Mesothelial cell of epicardium (in vitro differentiated cells): ENCODE results near the gene CCDC59. TPM values are rescaled to one million over a fixed set of nuclear protein-coding genes. Genes with fewer than 3 reads are reported as not detected.

Source experiments
- DNase-seq, 2 experiments: peaks; one replicate each; pipeline ENCODE4 v3.0.0; 2021; ENCODE audit warnings: low spot score in 2 of 2; ENCODE audit not compliant: unreplicated experiment in 2 of 2
- H3K27ac Mint-ChIP-seq: 2 replicates; pipeline ENCODE4 v1.8.0; 2021; ENCODE audit warnings: mixed read lengths
- H3K27me3 Mint-ChIP-seq: 2 replicates; pipeline ENCODE4 v1.8.0; 2021; ENCODE audit warnings: low read depth, mixed read lengths
- H3K36me3 Mint-ChIP-seq: 2 replicates; pipeline ENCODE4 v1.8.0; 2021; ENCODE audit warnings: mixed read lengths
- H3K4me1 Mint-ChIP-seq: 2 replicates; pipeline ENCODE4 v1.8.0; 2021; ENCODE audit warnings: mixed read lengths
- H3K4me3 Mint-ChIP-seq: 2 replicates; pipeline ENCODE4 v1.8.0; 2021; ENCODE audit warnings: mild to moderate bottlenecking, moderate library complexity, mixed read lengths
- H3K9me3 Mint-ChIP-seq: 2 replicates; pipeline ENCODE4 v1.8.0; 2021; ENCODE audit warnings: mixed read lengths
- total RNA-seq: library from RNA; stranded (reverse); gene quantifications from 3 replicates; pipeline ENCODE4 v1.2.1, GENCODE V29; 2021
- TF ChIP-seq, protein P1 (sequence below): fragments of 200-600 bp; sonication (generic); IDR thresholded peaks from one replicate; pipeline ENCODE4 v1.5.0; 2021; ENCODE audit warnings: antibody characterized with exemption; ENCODE audit not compliant: unreplicated experiment

The CCDC59 gene, protein sequence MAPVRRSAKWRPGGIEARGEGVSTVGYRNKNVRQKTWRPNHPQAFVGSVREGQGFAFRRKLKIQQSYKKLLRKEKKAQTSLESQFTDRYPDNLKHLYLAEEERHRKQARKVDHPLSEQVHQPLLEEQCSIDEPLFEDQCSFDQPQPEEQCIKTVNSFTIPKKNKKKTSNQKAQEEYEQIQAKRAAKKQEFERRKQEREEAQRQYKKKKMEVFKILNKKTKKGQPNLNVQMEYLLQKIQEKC
- total RNA-seq, result 43.7 to 48.9 TPM (median 47.9 TPM) in 3 replicates

- H3K27me3 Mint-ChIP-seq, result no peaks in the 10 kb centered on the region
- H3K4me1 Mint-ChIP-seq, result peaks cover 34% of the 10 kb centered on the region
- peaks cover 3% of the 10 kb centered on the region for H3K9me3 Mint-ChIP-seq
- H3K36me3 Mint-ChIP-seq, result peaks cover 17% of the 10 kb centered on the region
- peak within 1 kb of the TSS; percentile 99 for H3K4me3 Mint-ChIP-seq
- TF ChIP-seq, protein P1, sequence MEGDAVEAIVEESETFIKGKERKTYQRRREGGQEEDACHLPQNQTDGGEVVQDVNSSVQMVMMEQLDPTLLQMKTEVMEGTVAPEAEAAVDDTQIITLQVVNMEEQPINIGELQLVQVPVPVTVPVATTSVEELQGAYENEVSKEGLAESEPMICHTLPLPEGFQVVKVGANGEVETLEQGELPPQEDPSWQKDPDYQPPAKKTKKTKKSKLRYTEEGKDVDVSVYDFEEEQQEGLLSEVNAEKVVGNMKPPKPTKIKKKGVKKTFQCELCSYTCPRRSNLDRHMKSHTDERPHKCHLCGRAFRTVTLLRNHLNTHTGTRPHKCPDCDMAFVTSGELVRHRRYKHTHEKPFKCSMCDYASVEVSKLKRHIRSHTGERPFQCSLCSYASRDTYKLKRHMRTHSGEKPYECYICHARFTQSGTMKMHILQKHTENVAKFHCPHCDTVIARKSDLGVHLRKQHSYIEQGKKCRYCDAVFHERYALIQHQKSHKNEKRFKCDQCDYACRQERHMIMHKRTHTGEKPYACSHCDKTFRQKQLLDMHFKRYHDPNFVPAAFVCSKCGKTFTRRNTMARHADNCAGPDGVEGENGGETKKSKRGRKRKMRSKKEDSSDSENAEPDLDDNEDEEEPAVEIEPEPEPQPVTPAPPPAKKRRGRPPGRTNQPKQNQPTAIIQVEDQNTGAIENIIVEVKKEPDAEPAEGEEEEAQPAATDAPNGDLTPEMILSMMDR, result peak; percentile 98
- peak; percentile 95 to 98 for DNase-seq
- peak within 1 kb of the TSS; percentile 100 for H3K27ac Mint-ChIP-seq
These were observed at the start of gene CCDC59, which contains the start of gene METTL25 for GRCh38 chr12:82358200-82359114. CCDC59 (minus strand) TSS chr12:82358387; CDS start chr12:82358376, 11 bp downstream. METTL25 (plus strand) TSS chr12:82358529; CDS start chr12:82358566, 37 bp downstream.

- Mint-ChIP-seq H3K4me1 (peaks cover 20% of the 10 kb centered on the region), H3K27ac (no peak overlapping the region), H3K27me3 (no peaks in the 10 kb centered on the region), H3K9me3 (peaks cover 3% of the 10 kb centered on the region), H3K4me3 (no peak overlapping the region), H3K36me3 (peaks cover 4% of the 10 kb centered on the region)
- DNase-seq, result no peak
- TF ChIP-seq, protein P1, result no peak
These were observed 49.3 kb upstream of the CCDC59 start for GRCh38 chr12:82407481-82407880.

DNA sequence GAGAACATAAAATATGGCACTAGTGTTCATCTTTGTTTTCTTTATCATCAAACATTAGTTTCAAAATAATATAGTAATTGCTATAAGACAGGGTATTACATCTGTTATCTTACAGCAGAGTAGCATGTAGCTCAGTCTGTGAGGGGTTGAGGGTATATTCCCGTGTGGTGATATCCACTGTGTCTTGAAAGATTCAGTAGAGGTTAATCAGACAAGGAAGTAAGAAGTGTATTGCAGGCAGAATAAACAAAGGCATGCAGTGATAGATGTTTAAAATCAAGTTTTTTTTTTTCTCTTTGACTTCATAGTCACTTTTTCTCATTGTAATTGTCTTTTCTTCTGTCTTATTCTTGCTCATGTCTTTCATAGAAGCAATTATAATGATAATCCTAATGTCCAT is 48.5 kb upstream of the CCDC59 start:
- H3K27me3 Mint-ChIP-seq, result no peaks in the 10 kb centered on the region
- no peak for DNase-seq
- H3K27ac Mint-ChIP-seq, result peak overlapping the region; percentile 13
- H3K9me3 Mint-ChIP-seq, result peaks cover 3% of the 10 kb centered on the region
- peaks cover 18% of the 10 kb centered on the region for H3K4me1 Mint-ChIP-seq
- peaks cover 4% of the 10 kb centered on the region for H3K36me3 Mint-ChIP-seq
- H3K4me3 Mint-ChIP-seq, result no peak overlapping the region
- TF ChIP-seq, protein P1, result no peak

GRCh38 chr12:82400819-82401218 is 42.6 kb upstream of the CCDC59 start:
- TF ChIP-seq, protein P1, result no peak
- H3K27me3 Mint-ChIP-seq, result no peaks in the 10 kb centered on the region

DNA sequence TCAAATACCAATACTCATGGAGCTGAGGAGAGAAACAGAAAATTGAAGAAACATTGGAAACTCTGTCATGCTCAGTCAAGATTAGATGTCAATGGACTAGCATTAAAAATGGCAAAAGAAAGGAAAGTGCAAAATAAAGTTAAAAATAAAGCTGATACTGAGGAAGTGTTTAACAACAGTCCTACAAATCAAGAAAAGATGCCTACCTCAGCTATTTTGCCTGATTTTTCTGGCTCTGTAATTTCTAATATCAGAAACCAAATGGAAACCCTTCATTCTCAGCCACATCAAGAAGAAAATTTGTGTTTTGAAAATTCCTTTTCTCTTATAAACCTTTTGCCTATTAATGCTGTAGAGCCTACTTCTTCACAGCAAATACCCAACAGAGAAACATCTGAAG is 40.7 kb upstream of the CCDC59 start:
- no peaks in the 10 kb centered on the region for H3K27me3 Mint-ChIP-seq
- H3K36me3 Mint-ChIP-seq, result peaks cover 18% of the 10 kb centered on the region
- peaks cover 8% of the 10 kb centered on the region for H3K9me3 Mint-ChIP-seq
- H3K4me3 Mint-ChIP-seq, result no peak overlapping the region
- no peaks in the 10 kb centered on the region for H3K4me1 Mint-ChIP-seq
- TF ChIP-seq, protein P1, result no peak
- no peak overlapping the region for H3K27ac Mint-ChIP-seq
- DNase-seq, result no peak

More at GRCh38 chr12:82400819-82401218, 42.6 kb upstream of the CCDC59 start:
- Mint-ChIP-seq H3K27ac (no peak overlapping the region), H3K9me3 (peaks cover 7% of the 10 kb centered on the region), H3K36me3 (peaks cover 10% of the 10 kb centered on the region), H3K4me1 (no peaks in the 10 kb centered on the region), H3K4me3 (no peak overlapping the region)
- DNase-seq, result no peak
